ENCODE data around the gene SPARC.

GRCh38 chr5:151662805-151663204 is 23.9 kb downstream of the SPARC start:
- no peak for TF ChIP-seq CTCF (conservative IDR thresholded peaks at IDR 0.05; ENCODE audit: low read depth, low read length)
- TF ChIP-seq EZH2 (IDR thresholded peaks at IDR 0.05; ENCODE audit: borderline replicate concordance, low read depth, low read length, poor library complexity, severe bottlenecking), result no peak

All from A673 (cell line).